Gastroesophageal sphincter (tissue), 3 donors: ENCODE results near the gene ATP6V0A1.

Source experiments
- CTCF ChIP-seq, 4 experiments: fragments of 200-600 bp in 2 of 4; fragments of 450-650 bp in 2 of 4; sonication (generic) in 1 of 4; IDR thresholded peaks; one replicate each; pipeline ENCODE4 v1.5.1; 2017 to 2019; ENCODE audit warnings: antibody characterized with exemption in 4 of 4, mild to moderate bottlenecking in 2 of 4, moderate library complexity in 2 of 4
- POLR2AphosphoS5 ChIP-seq: sonication (generic); formaldehyde crosslinking; IDR thresholded peaks from one replicate; pipeline ENCODE4 v1.6.1; 2017; ENCODE audit warnings: antibody characterized with exemption

GRCh38 chr17:42467889-42468288, 9.2 kb downstream of the ATP6V0A1 start:
- no peak for TF ChIP-seq CTCF (IDR thresholded peaks at IDR 0.05)
- TF ChIP-seq POLR2AphosphoS5 = no peak
